ENCODE data around the gene DMRTB1. TPM values are rescaled to one million over a fixed set of nuclear protein-coding genes. Genes with fewer than 3 reads are reported as not detected.

Gene DMRTB1
- total RNA-seq, 1 experiment from 2014 or later, result not detected

GRCh38 chr1:53508056-53508990 is 49.1 kb downstream of the DMRTB1 start:
- no peak for DNase-seq (ENCODE audit: low spot score)

DNA sequence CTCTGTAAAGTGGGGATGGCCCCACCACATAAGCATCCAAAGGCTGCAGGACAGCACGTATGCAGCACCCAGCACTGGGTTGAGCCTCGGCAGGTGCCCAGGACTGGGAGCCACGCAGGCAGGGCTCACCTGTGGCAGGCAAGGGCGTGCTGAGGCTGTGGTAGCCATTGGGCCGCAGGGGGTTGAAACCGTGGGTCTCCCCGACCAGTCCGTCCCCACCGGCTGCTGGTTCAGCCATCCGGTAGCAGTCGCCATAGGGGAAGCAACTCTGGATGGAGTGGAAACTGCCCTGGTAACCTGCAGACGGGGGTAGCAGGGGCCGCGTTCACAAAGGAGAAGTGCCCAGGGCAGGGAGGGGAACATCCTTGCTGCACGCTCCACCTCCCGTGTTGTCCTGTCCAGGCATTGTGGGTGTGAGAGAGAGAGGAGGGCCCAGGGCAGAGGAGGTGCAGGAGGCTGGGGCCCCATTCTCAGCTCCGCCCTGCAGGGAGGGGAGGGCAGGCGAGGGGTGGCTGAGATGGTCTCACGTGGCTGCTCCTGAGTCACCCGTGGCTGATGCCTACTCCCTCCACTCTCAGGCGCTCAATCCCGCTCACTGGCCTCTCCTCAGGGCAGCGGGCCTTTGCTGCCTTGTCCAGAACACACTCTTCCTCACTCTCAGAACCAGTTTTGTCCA is 49.9 kb downstream of the DMRTB1 start:
- DNase-seq (ENCODE audit: low spot score), result peak; percentile 83

DNA sequence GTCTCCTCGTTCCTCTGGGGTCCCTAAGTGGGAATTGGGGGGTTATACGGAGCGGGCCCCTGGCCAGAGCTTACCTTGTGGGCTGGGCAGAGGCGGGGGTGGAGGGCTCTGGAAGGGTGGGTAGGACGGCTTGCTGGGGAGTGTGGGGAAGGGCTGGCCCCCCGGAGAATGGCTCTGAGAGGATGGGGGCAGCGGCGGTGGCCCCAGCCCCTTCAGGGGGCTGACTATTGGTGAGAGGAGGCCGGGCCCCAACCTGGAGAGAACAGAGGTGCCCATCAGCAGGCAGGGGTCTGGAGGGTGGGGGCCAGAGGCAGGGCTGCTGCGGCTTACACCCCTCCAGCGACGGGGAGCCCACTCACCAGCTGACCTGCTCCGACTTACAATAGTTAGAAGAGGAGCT is 50.6 kb downstream of the DMRTB1 start:
- no peak for DNase-seq (ENCODE audit: low spot score)

DNA sequence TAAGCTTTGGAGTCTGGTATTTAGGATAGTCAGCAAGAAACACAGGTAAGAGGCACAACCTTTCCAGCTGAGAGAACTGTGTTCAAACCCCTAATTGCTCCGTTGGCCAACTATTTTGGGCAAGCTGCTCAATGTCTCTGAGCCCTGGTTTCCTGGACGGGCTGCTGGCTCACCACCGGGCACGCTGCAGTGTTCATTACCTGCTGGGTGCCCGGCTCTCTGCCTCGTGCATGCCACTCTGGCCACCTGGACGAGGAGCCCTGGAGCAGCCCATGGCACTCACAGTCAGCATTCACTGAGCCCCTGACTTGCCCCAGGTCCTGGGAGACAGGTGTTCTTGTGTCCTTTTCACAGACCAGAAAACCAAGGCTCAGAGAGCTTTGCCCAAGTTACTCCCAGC is 51.0 kb downstream of the DMRTB1 start:
- DNase-seq (ENCODE audit: low spot score), result no peak

- no peak for DNase-seq (ENCODE audit: low spot score)
Observed at GRCh38 chr1:53511323-53511932, 52.2 kb downstream of the DMRTB1 start.

- peak; percentile 11 for DNase-seq (ENCODE audit: low spot score)
Observed at GRCh38 chr1:53511933-53512806, 53.0 kb downstream of the DMRTB1 start.

DNA sequence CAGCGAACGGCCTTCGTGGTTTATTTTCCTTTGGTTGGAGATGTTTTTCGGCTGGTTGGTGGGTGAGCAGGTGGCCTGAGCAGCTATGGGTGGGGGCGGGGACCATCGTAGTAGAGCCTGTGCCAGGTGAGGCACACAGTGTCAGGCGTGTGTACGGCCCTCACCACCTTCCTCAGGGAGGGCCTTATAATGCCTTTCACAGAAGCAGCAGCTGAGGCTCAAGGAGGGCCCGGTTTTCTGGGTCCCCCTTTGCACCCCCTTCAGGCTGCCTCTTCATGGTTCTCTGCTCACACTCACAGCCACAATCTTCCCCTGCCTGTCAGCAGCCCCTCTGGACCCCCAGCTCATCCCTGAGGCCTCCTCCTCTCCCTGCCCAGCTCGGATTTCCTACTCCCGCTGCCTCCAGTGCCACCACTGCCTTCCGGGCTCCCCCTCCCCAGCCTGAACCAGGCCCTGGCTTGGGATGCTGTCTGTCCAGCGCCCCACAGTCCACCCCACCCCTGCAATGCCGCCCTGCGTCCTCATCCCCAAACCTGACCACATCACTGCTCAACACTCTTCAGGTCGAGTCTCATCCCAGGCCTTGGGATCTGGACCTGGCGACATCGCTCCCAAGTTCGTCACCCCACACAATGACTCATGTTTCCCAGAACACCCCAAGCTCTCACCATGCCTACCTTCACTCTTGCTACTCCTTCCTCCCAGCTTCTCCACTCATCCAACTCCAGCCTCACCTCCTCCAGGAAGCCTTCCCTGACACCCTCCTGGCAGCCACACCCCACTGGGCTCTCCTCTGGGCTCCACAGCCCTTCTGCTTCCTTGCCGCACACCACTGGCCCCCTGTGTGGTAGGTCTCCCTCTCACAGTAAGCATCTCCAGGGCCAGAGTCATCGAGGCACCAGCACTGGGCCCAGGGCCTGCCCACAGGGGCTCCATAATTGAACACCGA is 53.9 kb downstream of the DMRTB1 start:
- no peak for DNase-seq (ENCODE audit: low spot score)

DNA sequence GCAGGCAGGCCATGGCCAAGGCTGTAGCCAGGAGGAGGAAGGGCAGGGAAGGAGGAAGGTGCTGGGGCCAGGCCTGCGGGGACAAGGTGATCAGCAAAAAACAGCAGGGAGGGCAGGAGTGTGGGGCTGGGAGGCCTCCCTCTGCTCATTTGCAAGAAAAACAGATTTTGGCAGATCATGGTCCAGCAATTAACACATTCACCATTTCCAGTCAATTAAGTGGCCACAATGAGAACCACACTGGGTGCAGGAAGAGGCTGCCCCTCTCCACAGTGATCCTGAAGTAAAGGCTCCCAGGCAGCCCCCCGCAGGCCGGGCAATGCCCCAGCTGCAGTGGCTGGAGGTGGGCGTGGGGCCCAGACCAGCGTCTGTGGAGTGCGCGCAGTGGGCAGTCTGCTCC is 54.6 kb downstream of the DMRTB1 start:
- no peak for DNase-seq (ENCODE audit: low spot score)

DNA sequence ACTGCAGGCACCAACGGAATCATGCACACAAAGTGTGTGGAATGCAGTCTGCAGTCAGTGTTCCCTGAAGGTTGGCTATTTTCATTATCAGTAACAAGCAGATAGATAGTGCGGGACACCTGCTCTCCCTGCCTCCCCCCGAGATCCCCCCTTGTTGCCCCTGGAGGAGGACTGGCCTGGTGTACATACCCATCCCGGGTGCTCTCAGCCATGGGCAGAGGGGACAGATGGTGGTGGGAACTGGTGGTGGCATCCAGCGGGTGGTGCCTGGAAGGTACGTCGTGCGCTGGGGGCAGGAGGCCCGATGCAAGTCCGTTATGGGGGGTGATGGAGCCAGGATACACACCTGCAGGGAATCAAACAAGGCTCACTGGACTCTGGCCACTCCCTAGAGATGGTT is 55.2 kb downstream of the DMRTB1 start:
- DNase-seq (ENCODE audit: low spot score), result no peak

DNA sequence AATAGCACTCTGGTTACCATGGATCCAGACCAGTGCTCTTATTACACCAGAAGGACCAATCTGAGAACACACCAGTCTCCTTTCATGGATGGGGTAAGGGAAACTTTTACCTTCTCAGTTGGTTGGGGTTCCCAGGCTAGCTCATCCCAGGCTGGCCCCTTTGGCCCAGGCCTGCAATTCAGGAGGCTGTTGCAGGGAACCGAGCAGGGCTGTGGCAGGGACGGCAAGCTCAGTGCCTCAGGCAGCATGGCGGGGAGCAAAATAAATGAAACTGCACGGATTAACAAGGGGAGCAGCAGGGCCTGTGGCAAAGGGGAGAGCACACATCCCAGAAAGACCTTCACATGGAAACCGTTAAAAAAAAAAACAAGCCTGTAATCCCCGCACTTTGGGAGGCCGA is 57.0 kb downstream of the DMRTB1 start:
- DNase-seq (ENCODE audit: low spot score), result no peak

Other genes starting within 250 kb of the DMRTB1 start
- 51.1 and 58.8 TPM in 2 replicates for gene CZIB, start 238.8 kb upstream of the DMRTB1 start, total RNA-seq (2014; rRNA removed; shearing (Covaris generic))
- gene MAGOH, start 220.9 kb upstream of the DMRTB1 start, total RNA-seq (2014; rRNA removed; shearing (Covaris generic)), result 54.1 and 73.2 TPM in 2 replicates
- 19.3 and 27.6 TPM in 2 replicates for gene LRP8, start 131.3 kb upstream of the DMRTB1 start, total RNA-seq (2014; rRNA removed; shearing (Covaris generic))

Measured in A172 (cell line).